HCT116 (cell line): ENCODE measurements around the gene MIER3. TPM values are rescaled to one million over a fixed set of nuclear protein-coding genes. Genes with fewer than 3 reads are reported as not detected.

ENCODE experiments used
- ATAC-seq: fragments of 200-7000 bp; cut with Tn5 transposase; 2 replicates; pipeline ENCODE4 v1.9.1; 2020; ENCODE audit warnings: mild to moderate bottlenecking, moderate library complexity
- BruUV-seq: library from RNA; stranded (reverse); fragments of 400-500 nt; replicated peaks from 2 replicates; lab custom pipeline; 2021; lab: Mats Ljungman, UMichigan
- CTCF ChIA-PET: fragments of 300-600 bp; sonication (Branson Sonifier 250); formaldehyde crosslinking; loops from one replicate; lab custom pipeline; 2021; ENCODE audit warnings: antibody characterized with exemption; lab: Charles Lee
- POLR2A ChIA-PET: fragments of 300-600, 350-600 bp; sonication (Branson Sonifier 250); formaldehyde crosslinking; loops from one replicate; lab custom pipeline; 2021; ENCODE audit warnings: antibody characterized with exemption; lab: Charles Lee
- RAD21 ChIA-PET, 2 experiments: fragments of 300-600 bp; sonication (Branson Sonifier 250); formaldehyde crosslinking; loops; one replicate each; lab custom pipeline; 2023; ENCODE audit warnings: low total read pairs in 2 of 2; ENCODE audit not compliant: uncharacterized antibody in 2 of 2, unreplicated experiment in 2 of 2, low non-redundant PET in 1 of 2; lab: Charles Lee
- DNase-seq: peaks from one replicate; pipeline ENCODE4 v3.0.0-alpha.2; 2010; ENCODE audit warnings: low read depth, low spot score
- H2AFZ ChIP-seq: fragments of 200-600 bp; shearing (Covaris generic), sonication (generic); 2 replicates; pipeline ENCODE4 v1.6.1; 2017; ENCODE audit warnings: low read depth, mixed run types, mixed read lengths, antibody characterized with exemption, low read length; ENCODE audit not compliant: poor library complexity, severe bottlenecking
- H3K27ac ChIP-seq: 2 replicates; pipeline ENCODE4 v1.5.1; 2012; ENCODE audit warnings: low read depth, low read length
- H3K27me3 ChIP-seq: fragments of 200-600 bp; sonication (generic); 2 replicates; pipeline ENCODE4 v1.6.1; 2016; ENCODE audit warnings: mixed run types, low read length, mixed read lengths; ENCODE audit not compliant: insufficient read depth
- H3K36me3 ChIP-seq, 2 experiments: fragments of 200-500 bp in 1 of 2; fragments of 200-600 bp in 1 of 2; sonication (Bioruptor generic) in 1 of 2; sonication (generic) in 1 of 2; 2 replicates each; pipeline versions ENCODE4 v1.5.1 to v1.6.1; 2014 to 2016; ENCODE audit warnings: low read length in 2 of 2, inconsistent platforms in 1 of 2, mixed read lengths in 1 of 2, mixed run types in 1 of 2; ENCODE audit not compliant: insufficient read depth in 2 of 2, control insufficient read depth in 1 of 2
- H3K4me1 ChIP-seq, 2 experiments: fragments of 200-600 bp in 1 of 2; sonication (generic) in 1 of 2; 2 replicates each; pipeline versions ENCODE4 v1.5.1 to v1.6.1; 2012 to 2017; ENCODE audit warnings: low read length in 2 of 2, inconsistent platforms in 1 of 2, mild to moderate bottlenecking in 1 of 2, mixed read lengths in 1 of 2, mixed run types in 1 of 2, moderate library complexity in 1 of 2; ENCODE audit not compliant: insufficient read depth in 2 of 2, control insufficient read depth in 1 of 2
- H3K4me2 ChIP-seq: fragments of 200-600 bp; sonication (generic); 2 replicates; pipeline ENCODE4 v1.6.1; 2017; ENCODE audit warnings: mixed run types, low read length, mixed read lengths
- H3K4me3 ChIP-seq, 2 experiments: fragments of 200-600 bp in 1 of 2; sonication (generic) in 1 of 2; replicated peaks in 1 of 2; 2 replicates each; pipeline ENCODE4 v1.5.1; 2011 to 2016; ENCODE audit warnings: low read length in 2 of 2, control low read depth in 1 of 2, low read depth in 1 of 2, mild to moderate bottlenecking in 1 of 2, mixed read lengths in 1 of 2, mixed run types in 1 of 2
- H3K79me2 ChIP-seq: fragments of 200-600 bp; sonication (generic); 2 replicates; pipeline ENCODE4 v1.6.1; 2017; ENCODE audit warnings: mild to moderate bottlenecking, mixed run types, low read length, moderate library complexity, mixed read lengths; ENCODE audit not compliant: insufficient read depth
- H3K9ac ChIP-seq: fragments of 200-600 bp; sonication (generic); 2 replicates; pipeline ENCODE4 v1.6.1; 2016; ENCODE audit warnings: low read length, mixed read lengths
- H3K9me2 ChIP-seq: fragments of 200-600 bp; sonication (generic), shearing (Covaris generic); 2 replicates; pipeline ENCODE4 v1.6.1; 2017; ENCODE audit warnings: mixed run types, mild to moderate bottlenecking, moderate library complexity; ENCODE audit not compliant: insufficient read depth
- H3K9me3 ChIP-seq, 2 experiments: fragments of 200-500 bp in 1 of 2; fragments of 200-600 bp in 1 of 2; sonication (Bioruptor generic) in 1 of 2; sonication (generic) in 1 of 2; 2 replicates each; pipeline ENCODE4 v1.6.1; 2014 to 2017; ENCODE audit warnings: low read length in 2 of 2, mixed read lengths in 2 of 2, inconsistent platforms in 1 of 2, low read depth in 1 of 2, mild to moderate bottlenecking in 1 of 2, mixed run types in 1 of 2, moderate library complexity in 1 of 2; ENCODE audit not compliant: control insufficient read depth in 1 of 2, insufficient read depth in 1 of 2
- H4K20me1 ChIP-seq: fragments of 200-600 bp; sonication (generic), shearing (Covaris generic); 2 replicates; pipeline ENCODE4 v1.6.1; 2017; ENCODE audit warnings: mixed run types, mild to moderate bottlenecking, moderate library complexity; ENCODE audit not compliant: insufficient read depth
- CBX3 ChIP-seq: IDR thresholded peaks from 2 replicates; pipeline ENCODE4 v1.6.1; 2012; ENCODE audit warnings: low read depth
- CEBPB ChIP-seq: IDR thresholded peaks from 2 replicates; pipeline ENCODE4 v1.6.1; 2012; ENCODE audit warnings: low read depth
- EGR1 ChIP-seq: IDR thresholded peaks from 2 replicates; pipeline ENCODE4 v1.6.1; 2012; ENCODE audit warnings: low read depth
- ELF1 ChIP-seq: IDR thresholded peaks from 2 replicates; pipeline ENCODE4 v1.6.1; 2012; ENCODE audit warnings: low read depth, borderline replicate concordance
- POLR2A ChIP-seq: IDR thresholded peaks from 2 replicates; pipeline ENCODE4 v1.7.0; 2011; ENCODE audit warnings: borderline replicate concordance; ENCODE audit not compliant: insufficient read depth, insufficient read length; ENCODE audit errors: extremely low read depth
- POLR2AphosphoS5 ChIP-seq: IDR thresholded peaks from 2 replicates; pipeline ENCODE4 v1.6.1; 2011; ENCODE audit warnings: mild to moderate bottlenecking, low read depth, low read length, moderate library complexity
- SP1 ChIP-seq: IDR thresholded peaks from 2 replicates; pipeline ENCODE4 v1.6.1; 2012; ENCODE audit warnings: low read depth
- YY1 ChIP-seq: IDR thresholded peaks from 2 replicates; pipeline ENCODE4 v1.6.1; 2011; ENCODE audit warnings: low read length, low read depth, moderate library complexity, mild to moderate bottlenecking; ENCODE audit not compliant: insufficient replicate concordance; ENCODE audit errors: extremely low read depth
- ZFX ChIP-seq: fragments of 450-650 bp; IDR thresholded peaks from 2 replicates; pipeline ENCODE4 v1.6.1; 2017
- intact Hi-C: fragments of 100-400 bp; cut with micrococcal nuclease; formaldehyde crosslinking; loops from 2 replicates; pipeline ENCODE4 v1.10.0; 2022
- total RNA-seq: library from RNA; stranded (reverse); gene quantifications from one replicate; pipeline ENCODE4 v1.2.1, GENCODE V29; 2021; ENCODE audit not compliant: unreplicated experiment
- TF ChIP-seq, protein P1 (sequence below): IDR thresholded peaks from 2 replicates; pipeline ENCODE4 v1.6.1; 2012; ENCODE audit warnings: low read depth
- TF ChIP-seq, protein P2 (sequence below): IDR thresholded peaks from 2 replicates; pipeline ENCODE4 v1.6.1; 2011; ENCODE audit warnings: mild to moderate bottlenecking, low read length, moderate library complexity; ENCODE audit not compliant: insufficient replicate concordance; ENCODE audit errors: extremely low read depth

The MIER3 gene
- total RNA-seq, 1 experiment from 2014 or later, result 21.9 TPM

DNA sequence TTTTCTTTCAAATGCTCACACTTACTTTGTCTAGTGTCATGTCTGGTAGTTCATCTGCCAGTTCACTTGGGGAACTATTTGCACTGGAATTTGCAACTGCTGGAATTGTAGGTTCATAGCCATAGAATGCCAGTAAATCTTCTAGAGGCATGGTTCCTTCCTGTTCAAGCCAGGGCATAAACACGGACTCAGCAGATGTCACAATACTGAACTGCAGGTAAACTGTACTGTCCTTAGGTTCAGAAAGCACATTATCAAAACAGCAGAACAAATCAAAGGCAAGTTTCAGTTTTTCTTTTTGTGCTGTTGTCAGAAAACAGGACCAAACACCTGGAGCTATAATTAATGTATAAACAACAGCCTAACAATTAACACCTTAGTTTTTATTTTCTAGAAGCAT is 13.1 kb downstream of the MIER3 start:
- ChIA-PET RAD21 (no interaction called here), POLR2A (no interaction called here), CTCF (no interaction called here)
- Histone ChIP-seq H4K20me1 (no peaks in the 10 kb centered on the region), H3K27me3 (no peaks in the 10 kb centered on the region), H3K27ac (no peak overlapping the region), H3K79me2 (peaks cover 9% of the 10 kb centered on the region; the same call in 1 of the 2 replicates), H3K4me2 (no peak overlapping the region), H3K4me1 (no peaks in the 10 kb centered on the region), H2AFZ (no peak overlapping the region), H3K36me3 (peaks cover 59 to 60% of the 10 kb centered on the region in 2 experiments), H3K9me2 (no peaks in the 10 kb centered on the region), H3K9me3 (no peaks in the 10 kb centered on the region), H3K4me3 (no peak overlapping the region), H3K9ac (no peak overlapping the region)
- BruUV-seq, result no TSS peak
- intact Hi-C loops, result no loop called here
- no peak for TF ChIP-seq SP1
- no peak for TF ChIP-seq YY1
- no peak for TF ChIP-seq EGR1
- TF ChIP-seq CBX3, result no peak
- TF ChIP-seq, protein P1, sequence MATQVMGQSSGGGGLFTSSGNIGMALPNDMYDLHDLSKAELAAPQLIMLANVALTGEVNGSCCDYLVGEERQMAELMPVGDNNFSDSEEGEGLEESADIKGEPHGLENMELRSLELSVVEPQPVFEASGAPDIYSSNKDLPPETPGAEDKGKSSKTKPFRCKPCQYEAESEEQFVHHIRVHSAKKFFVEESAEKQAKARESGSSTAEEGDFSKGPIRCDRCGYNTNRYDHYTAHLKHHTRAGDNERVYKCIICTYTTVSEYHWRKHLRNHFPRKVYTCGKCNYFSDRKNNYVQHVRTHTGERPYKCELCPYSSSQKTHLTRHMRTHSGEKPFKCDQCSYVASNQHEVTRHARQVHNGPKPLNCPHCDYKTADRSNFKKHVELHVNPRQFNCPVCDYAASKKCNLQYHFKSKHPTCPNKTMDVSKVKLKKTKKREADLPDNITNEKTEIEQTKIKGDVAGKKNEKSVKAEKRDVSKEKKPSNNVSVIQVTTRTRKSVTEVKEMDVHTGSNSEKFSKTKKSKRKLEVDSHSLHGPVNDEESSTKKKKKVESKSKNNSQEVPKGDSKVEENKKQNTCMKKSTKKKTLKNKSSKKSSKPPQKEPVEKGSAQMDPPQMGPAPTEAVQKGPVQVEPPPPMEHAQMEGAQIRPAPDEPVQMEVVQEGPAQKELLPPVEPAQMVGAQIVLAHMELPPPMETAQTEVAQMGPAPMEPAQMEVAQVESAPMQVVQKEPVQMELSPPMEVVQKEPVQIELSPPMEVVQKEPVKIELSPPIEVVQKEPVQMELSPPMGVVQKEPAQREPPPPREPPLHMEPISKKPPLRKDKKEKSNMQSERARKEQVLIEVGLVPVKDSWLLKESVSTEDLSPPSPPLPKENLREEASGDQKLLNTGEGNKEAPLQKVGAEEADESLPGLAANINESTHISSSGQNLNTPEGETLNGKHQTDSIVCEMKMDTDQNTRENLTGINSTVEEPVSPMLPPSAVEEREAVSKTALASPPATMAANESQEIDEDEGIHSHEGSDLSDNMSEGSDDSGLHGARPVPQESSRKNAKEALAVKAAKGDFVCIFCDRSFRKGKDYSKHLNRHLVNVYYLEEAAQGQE, result no peak
- no peak for TF ChIP-seq POLR2A
- TF ChIP-seq ELF1, result no peak
- no peak for TF ChIP-seq CEBPB
- DNase-seq (no peak), ATAC-seq (no peak)

DNA sequence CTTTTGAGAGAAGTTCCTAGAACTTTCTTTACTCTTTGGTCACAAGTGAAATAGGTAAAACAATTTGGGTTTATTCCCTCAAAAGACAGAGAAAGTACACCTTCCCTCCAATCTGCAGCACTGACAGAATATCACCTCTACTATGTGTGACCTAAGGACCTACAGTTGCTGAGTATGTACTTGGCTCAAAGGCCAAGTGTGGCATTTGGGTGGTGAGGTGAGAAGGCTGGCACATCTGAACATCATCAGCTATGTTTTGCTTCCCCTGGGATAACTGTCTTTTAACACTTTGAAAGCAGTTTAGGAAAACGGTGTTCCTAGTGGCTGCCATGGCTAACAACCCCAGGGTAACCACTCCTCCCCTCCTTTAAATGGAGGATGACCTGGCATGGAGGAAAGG is 17.6 kb downstream of the MIER3 start:
- BruUV-seq, result no TSS peak
- ChIA-PET CTCF (no interaction called here), RAD21 (no interaction called here)

More for the DNA sequence above, 17.6 kb downstream of the MIER3 start:
- DNase-seq, result no peak
- Histone ChIP-seq H3K79me2 (0 out of 2 replicates have a peak, but pooled peaks cover 3% of the 10 kb centered on the region), H3K27me3 (no peaks in the 10 kb centered on the region), H3K4me3 (no peak overlapping the region), H3K9ac (no peak overlapping the region), H3K36me3 (peaks cover 52 to 67% of the 10 kb centered on the region in 2 experiments), H2AFZ (no peak overlapping the region), H3K27ac (no peak overlapping the region), H3K4me2 (no peak overlapping the region), H3K9me2 (no peaks in the 10 kb centered on the region), H3K9me3 (no peaks in the 10 kb centered on the region), H3K4me1 (no peaks in the 10 kb centered on the region), H4K20me1 (no peaks in the 10 kb centered on the region)
- ATAC-seq, result no peak
- no peak for TF ChIP-seq YY1
- no peak for TF ChIP-seq ELF1
- TF ChIP-seq ZFX, result no peak
- TF ChIP-seq, protein P1, result no peak
- TF ChIP-seq, protein P2, sequence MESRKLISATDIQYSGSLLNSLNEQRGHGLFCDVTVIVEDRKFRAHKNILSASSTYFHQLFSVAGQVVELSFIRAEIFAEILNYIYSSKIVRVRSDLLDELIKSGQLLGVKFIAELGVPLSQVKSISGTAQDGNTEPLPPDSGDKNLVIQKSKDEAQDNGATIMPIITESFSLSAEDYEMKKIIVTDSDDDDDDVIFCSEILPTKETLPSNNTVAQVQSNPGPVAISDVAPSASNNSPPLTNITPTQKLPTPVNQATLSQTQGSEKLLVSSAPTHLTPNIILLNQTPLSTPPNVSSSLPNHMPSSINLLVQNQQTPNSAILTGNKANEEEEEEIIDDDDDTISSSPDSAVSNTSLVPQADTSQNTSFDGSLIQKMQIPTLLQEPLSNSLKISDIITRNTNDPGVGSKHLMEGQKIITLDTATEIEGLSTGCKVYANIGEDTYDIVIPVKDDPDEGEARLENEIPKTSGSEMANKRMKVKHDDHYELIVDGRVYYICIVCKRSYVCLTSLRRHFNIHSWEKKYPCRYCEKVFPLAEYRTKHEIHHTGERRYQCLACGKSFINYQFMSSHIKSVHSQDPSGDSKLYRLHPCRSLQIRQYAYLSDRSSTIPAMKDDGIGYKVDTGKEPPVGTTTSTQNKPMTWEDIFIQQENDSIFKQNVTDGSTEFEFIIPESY, result no peak
- no peak for TF ChIP-seq POLR2AphosphoS5
- intact Hi-C loops, result no loop called here
- POLR2A ChIA-PET, result no interaction called here
